Measurements from ENCODE around the gene TBC1D12. TPM values are rescaled to one million over a fixed set of nuclear protein-coding genes. Genes with fewer than 3 reads are reported as not detected.

The TBC1D12 gene
- polyA plus RNA-seq, 1 experiment = 4.7 TPM

DNA sequence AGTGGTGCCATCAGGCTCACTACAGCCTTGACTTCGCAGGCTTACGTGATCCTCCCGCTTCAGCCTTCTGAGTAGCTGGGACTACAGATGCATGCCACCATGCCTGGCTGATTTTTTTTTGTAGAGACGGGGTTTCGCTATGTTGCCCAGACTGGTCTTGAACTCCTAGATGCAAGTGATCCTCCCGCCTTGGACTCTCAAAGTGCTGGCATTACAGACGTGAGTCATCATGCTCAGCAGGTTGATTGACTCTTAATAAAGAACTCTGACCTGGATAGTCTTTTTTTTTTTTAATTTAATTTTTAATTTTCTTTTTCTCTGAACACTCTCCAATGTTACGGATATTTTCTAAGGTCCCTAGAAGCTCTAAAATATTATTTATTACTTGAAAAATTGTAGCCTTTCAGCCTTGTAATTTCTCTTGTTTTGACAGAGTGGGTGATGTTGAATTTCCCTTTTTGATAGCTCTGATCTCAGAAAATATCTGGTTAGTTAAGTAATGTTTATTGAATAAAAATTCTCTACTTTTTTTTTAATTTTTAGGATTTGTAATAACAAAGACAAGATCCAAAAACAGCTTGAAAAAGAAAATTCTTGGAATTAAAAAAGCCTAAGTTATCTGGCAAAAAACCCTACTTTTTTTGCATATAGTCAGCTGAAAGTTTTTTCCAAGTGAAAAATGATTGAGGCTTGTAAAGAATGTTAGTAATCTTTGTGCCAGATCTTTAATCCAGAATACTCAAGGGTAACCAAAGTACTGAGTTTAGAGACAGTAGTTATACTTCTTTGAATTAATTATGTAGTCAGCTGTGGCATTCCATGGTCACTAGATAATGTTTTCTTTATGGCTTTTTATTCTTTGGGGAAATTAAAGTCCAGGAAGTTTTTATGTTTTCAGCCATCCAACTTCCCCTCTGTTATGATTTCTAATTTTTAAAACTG lies 26.7 kb downstream of the TBC1D12 start:
- ChIA-PET CTCF (interaction anchor here (0.6 to 4.5 kb wide), 4 partner anchors 8 to 16 kb away, joined by 3 to 34 read pairs (median 5); no protein-coding TSS in a partner anchor), POLR2A (no interaction called here)
- no peak for DNase-seq (ENCODE audit: low read depth, low spot score)

DNA sequence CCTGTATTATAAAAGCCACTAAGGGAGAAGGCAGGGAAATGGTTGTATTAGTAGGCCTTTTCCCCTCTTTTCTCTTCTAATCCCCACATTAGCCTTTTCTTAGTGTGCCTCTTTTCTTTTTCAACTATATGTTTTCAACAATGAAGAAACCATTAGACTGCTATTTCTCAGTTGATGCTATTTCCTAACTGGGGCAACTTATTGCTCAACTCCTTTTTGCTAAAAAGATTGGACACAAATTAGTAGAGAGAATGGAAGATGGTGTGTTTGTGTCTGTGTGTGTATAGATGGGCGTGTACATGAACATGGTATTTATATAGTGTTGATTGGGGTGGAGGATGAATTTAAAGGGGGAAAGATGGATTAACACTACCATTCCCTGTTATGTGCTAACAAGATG lies 28.4 kb downstream of the TBC1D12 start:
- H3K27me3 ChIP-seq (ENCODE audit: control insufficient read depth, insufficient read depth, low read length) = no peaks in the 10 kb centered on the region
- no peak overlapping the region for H3K27ac ChIP-seq (ENCODE audit: low read depth, low read length)
- no peak overlapping the region for H3K4me3 ChIP-seq (ENCODE audit: low read depth, low read length)
- TF ChIP-seq, protein P1, sequence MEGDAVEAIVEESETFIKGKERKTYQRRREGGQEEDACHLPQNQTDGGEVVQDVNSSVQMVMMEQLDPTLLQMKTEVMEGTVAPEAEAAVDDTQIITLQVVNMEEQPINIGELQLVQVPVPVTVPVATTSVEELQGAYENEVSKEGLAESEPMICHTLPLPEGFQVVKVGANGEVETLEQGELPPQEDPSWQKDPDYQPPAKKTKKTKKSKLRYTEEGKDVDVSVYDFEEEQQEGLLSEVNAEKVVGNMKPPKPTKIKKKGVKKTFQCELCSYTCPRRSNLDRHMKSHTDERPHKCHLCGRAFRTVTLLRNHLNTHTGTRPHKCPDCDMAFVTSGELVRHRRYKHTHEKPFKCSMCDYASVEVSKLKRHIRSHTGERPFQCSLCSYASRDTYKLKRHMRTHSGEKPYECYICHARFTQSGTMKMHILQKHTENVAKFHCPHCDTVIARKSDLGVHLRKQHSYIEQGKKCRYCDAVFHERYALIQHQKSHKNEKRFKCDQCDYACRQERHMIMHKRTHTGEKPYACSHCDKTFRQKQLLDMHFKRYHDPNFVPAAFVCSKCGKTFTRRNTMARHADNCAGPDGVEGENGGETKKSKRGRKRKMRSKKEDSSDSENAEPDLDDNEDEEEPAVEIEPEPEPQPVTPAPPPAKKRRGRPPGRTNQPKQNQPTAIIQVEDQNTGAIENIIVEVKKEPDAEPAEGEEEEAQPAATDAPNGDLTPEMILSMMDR (IDR thresholded peaks at IDR 0.05; ENCODE audit: low read depth, low read length) = no peak
- ChIA-PET CTCF (interaction anchor here (4.5 kb wide), 1 partner anchor 14 kb away, joined by 34 read pairs; no protein-coding TSS in a partner anchor), POLR2A (no interaction called here)
- H3K9me3 ChIP-seq (ENCODE audit: control insufficient read depth, insufficient read depth, low read length) = no peaks in the 10 kb centered on the region
- DNase-seq (ENCODE audit: low read depth, low spot score) = no peak

More for the DNA sequence above, 26.7 kb downstream of the TBC1D12 start:
- H3K9me3 ChIP-seq (ENCODE audit: control insufficient read depth, insufficient read depth, low read length) = no peaks in the 10 kb centered on the region
- TF ChIP-seq, protein P1 (IDR thresholded peaks at IDR 0.05; ENCODE audit: low read depth, low read length) = no peak
- H3K27me3 ChIP-seq (ENCODE audit: control insufficient read depth, insufficient read depth, low read length) = no peaks in the 10 kb centered on the region
- H3K4me3 ChIP-seq (ENCODE audit: low read depth, low read length) = no peak overlapping the region
- no peak overlapping the region for H3K27ac ChIP-seq (ENCODE audit: low read depth, low read length)

DNA sequence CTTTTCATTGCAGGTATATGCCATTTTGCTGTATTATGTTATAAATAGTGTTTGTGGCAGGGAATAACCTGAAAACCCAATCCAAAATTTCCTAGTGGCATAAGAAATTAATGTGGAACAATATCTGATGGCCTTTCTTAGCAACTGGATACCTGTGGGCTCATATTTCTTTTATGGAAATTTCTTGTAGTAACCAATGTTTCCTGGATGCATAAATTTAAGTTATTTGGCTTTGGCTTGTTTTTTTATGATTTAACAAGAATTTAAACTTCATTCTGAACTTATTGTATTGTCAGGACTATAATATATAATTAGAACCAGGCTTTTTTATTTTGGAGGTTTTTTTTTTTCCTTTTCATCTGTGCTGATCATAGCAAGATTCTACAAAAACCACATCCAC lies 30.1 kb downstream of the TBC1D12 start:
- Histone ChIP-seq H3K4me3 (ENCODE audit: low read depth, low read length) (no peak overlapping the region), H3K27me3 (ENCODE audit: control insufficient read depth, insufficient read depth, low read length) (no peaks in the 10 kb centered on the region), H3K27ac (ENCODE audit: low read depth, low read length) (no peak overlapping the region), H3K9me3 (ENCODE audit: control insufficient read depth, insufficient read depth, low read length) (peaks cover 4% of the 10 kb centered on the region)
- ChIA-PET CTCF (no interaction called here), POLR2A (no interaction called here)
- TF ChIP-seq, protein P1 (IDR thresholded peaks at IDR 0.05; ENCODE audit: low read depth, low read length) = no peak
- no peak for DNase-seq (ENCODE audit: low read depth, low spot score)

DNA sequence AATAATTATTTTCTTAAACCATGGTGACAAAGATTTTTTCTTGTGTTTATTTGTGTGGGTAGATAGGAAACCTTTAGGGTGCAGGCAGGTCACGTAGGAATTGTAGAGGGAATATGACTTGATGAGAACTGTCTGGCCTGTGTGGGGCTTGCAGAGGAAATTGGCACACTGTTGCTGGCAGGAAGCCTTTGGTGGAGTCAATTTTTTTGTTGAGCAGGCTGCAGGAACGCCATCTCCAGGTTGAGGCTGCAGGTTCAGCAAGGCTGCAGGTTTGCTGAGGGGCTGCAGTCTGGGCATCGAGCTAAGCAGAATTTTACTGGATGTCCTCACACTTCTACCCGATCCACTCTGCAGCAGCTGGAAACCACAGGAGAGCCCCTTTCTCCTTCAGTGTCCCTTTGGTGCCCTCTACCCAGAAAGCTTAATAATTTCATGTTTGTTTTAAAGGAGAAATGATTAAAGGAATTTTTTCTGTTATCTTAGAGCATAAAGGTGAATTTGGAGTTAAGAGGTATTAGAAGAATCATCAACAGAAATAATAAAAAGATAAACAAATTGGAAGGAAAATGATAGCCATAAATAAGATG lies 37.0 kb downstream of the TBC1D12 start:
- no peak for DNase-seq (ENCODE audit: low read depth, low spot score)
- Histone ChIP-seq H3K9me3 (ENCODE audit: control insufficient read depth, insufficient read depth, low read length) (peaks cover 4% of the 10 kb centered on the region), H3K4me3 (ENCODE audit: low read depth, low read length) (no peak overlapping the region), H3K27me3 (ENCODE audit: control insufficient read depth, insufficient read depth, low read length) (no peaks in the 10 kb centered on the region), H3K27ac (ENCODE audit: low read depth, low read length) (no peak overlapping the region)
- TF ChIP-seq, protein P1 (IDR thresholded peaks at IDR 0.05; ENCODE audit: low read depth, low read length) = 0 out of 2 replicates have a peak, but pooled peaks have one; percentile 30
- ChIA-PET POLR2A (no interaction called here), CTCF (interaction anchor here (0.7 to 1.1 kb wide), 5 partner anchors 10 to 782 kb away, joined by 3 to 5 read pairs (median 3); no protein-coding TSS in a partner anchor)

DNA sequence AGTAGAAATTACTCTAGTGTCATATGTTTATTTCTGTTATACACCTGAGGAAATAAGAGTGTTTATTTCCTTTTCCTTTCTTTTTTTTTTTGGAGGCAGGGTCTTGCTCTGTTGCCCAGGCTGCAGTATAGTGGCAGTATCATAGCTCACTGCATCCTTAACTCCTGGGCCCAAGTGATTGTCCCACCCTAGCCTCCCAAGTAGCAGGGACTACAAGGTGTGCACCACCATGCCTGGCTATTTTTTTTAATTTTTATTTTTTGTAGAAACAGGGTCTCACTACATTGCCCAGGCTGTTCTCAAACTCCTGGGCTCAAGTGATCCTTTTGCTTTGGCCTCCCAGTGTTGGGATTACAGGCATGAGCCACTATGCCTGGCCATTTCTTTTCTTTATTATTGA lies 37.8 kb downstream of the TBC1D12 start:
- CTCF ChIA-PET = interaction anchor here (0.6 to 6.1 kb wide), 4 partner anchors 11 to 624 kb away, joined by 3 to 119 read pairs (median 3); no protein-coding TSS in a partner anchor
- Histone ChIP-seq H3K27me3 (ENCODE audit: control insufficient read depth, insufficient read depth, low read length) (no peaks in the 10 kb centered on the region), H3K27ac (ENCODE audit: low read depth, low read length) (no peak overlapping the region), H3K9me3 (ENCODE audit: control insufficient read depth, insufficient read depth, low read length) (peaks cover 4% of the 10 kb centered on the region), H3K4me3 (ENCODE audit: low read depth, low read length) (no peak overlapping the region)
- TF ChIP-seq, protein P1 (IDR thresholded peaks at IDR 0.05; ENCODE audit: low read depth, low read length) = no peak
- DNase-seq (ENCODE audit: low read depth, low spot score) = no peak
- POLR2A ChIA-PET = no interaction called here

All from AG04450 (cell line).